PC-9 (cell line): ENCODE results near the gene STXBP5.

Experiments used
- CTCF ChIP-seq: fragments of 200-600 bp; sonication (generic); conservative IDR thresholded peaks from 2 replicates; pipeline ENCODE4 v1.6.1; 2017; ENCODE audit warnings: mixed run types, antibody characterized with exemption, mild to moderate bottlenecking, moderate library complexity
- EZH2 ChIP-seq: fragments of 200-600 bp; sonication (generic); IDR thresholded peaks from 2 replicates; pipeline ENCODE4 v1.8.0; 2017; ENCODE audit warnings: antibody characterized with exemption, low read depth

GRCh38 chr6:147274012-147274411 is 69.8 kb downstream of the STXBP5 start:
- TF ChIP-seq CTCF: no peak
- no peak for TF ChIP-seq EZH2
